ENCODE results near the gene ABCD1.
"Not testable (repeated sequence)": the region's sequence is repeated elsewhere in the genome, so short reads cannot be mapped to it uniquely, and the experiment has no call there.

Gene ABCD1

DNA sequence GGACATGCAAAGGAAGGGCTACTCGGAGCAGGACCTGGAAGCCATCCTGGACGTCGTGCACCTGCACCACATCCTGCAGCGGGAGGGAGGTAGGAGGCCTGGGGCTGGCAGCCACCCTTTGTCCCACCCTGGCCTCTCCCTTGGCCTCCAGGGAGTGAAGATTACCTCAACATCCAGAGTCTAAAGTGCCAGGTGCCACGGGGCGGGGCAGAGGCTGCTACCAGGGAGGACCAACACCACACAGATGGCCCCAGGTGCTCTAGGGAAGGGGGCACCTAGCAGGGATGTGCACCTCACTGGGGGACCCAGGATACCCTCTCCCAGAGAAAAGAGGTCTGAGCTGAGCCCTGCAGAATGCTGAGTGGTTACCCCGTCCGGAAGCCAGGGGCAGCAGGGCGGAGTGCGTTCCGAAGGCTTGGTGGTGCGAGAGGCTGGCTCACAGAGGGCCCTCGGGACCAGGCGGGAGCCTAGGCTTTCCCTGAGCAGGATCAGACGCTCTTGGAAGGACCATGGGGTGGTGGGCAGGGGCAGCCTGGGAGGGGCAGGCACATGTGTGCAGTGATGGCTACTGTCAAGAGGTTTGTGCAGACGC is 16.1 kb downstream of the ABCD1 start:
- no peak for TF ChIP-seq CTCF (IDR thresholded peaks at IDR 0.05; ENCODE audit: insufficient read depth, low read length, poor library complexity, severe bottlenecking)
- H3K36me3 ChIP-seq (ENCODE audit: control insufficient read depth, insufficient read depth, low read length), result no peaks in the 10 kb centered on the region
- H3K4me3 ChIP-seq (replicated peaks; ENCODE audit: low read depth, low read length), result no peak overlapping the region
- no peaks in the 10 kb centered on the region for H3K27me3 ChIP-seq (replicated peaks; ENCODE audit: control insufficient read depth, insufficient read depth, low read length)
- no peak for DNase-seq (ENCODE audit: extremely low read depth, insufficient read length)

GRCh38 chrX:153741446-153741845 is 16.8 kb downstream of the ABCD1 start:
- no peaks in the 10 kb centered on the region for H3K27me3 ChIP-seq (replicated peaks; ENCODE audit: control insufficient read depth, insufficient read depth, low read length)
- H3K36me3 ChIP-seq (ENCODE audit: control insufficient read depth, insufficient read depth, low read length), result no peaks in the 10 kb centered on the region
- TF ChIP-seq CTCF (IDR thresholded peaks at IDR 0.05; ENCODE audit: insufficient read depth, low read length, poor library complexity, severe bottlenecking), result no peak
- H3K4me3 ChIP-seq (replicated peaks; ENCODE audit: low read depth, low read length), result no peak overlapping the region
- DNase-seq (ENCODE audit: extremely low read depth, insufficient read length), result no peak

GRCh38 chrX:153742111-153742510 is 17.5 kb downstream of the ABCD1 start:
- not testable (repeated sequence) for H3K4me3 ChIP-seq (replicated peaks; ENCODE audit: low read depth, low read length)

GRCh38 chrX:153742796-153743467 is 18.3 kb downstream of the ABCD1 start:
- not testable (repeated sequence) for H3K4me3 ChIP-seq (replicated peaks; ENCODE audit: low read depth, low read length); DNase-seq (ENCODE audit: extremely low read depth, insufficient read length); H3K27me3 ChIP-seq (replicated peaks; ENCODE audit: control insufficient read depth, insufficient read depth, low read length); H3K36me3 ChIP-seq (ENCODE audit: control insufficient read depth, insufficient read depth, low read length)

More at GRCh38 chrX:153742111-153742510, 17.5 kb downstream of the ABCD1 start:
- H3K27me3 ChIP-seq (replicated peaks; ENCODE audit: control insufficient read depth, insufficient read depth, low read length); DNase-seq (ENCODE audit: extremely low read depth, insufficient read length); H3K36me3 ChIP-seq (ENCODE audit: control insufficient read depth, insufficient read depth, low read length): not testable (repeated sequence)

DNA sequence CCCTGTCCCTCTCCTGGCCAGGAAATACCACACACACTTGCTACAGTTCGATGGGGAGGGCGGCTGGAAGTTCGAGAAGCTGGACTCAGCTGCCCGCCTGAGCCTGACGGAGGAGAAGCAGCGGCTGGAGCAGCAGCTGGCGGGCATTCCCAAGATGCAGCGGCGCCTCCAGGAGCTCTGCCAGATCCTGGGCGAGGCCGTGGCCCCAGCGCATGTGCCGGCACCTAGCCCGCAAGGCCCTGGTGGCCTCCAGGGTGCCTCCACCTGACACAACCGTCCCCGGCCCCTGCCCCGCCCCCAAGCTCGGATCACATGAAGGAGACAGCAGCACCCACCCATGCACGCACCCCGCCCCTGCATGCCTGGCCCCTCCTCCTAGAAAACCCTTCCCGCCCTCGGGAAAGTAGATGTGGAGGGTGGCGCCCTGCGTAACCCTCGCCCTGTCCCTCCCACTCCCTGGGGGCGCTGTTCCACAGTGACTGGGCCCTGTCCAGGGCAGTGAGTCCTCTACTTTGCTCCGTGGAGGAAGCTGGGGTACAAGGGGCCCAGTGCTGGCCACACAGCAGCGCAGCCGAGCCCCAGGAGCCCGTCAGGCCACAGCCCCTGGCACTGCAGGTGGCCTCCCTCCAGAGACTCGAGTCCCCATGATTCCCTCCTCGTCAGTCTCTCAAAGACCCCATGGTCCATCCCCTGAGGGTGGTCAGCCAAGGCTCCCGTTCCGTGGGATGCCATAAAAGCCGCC is 19.0 kb downstream of the ABCD1 start:
- H3K36me3 ChIP-seq (ENCODE audit: control insufficient read depth, insufficient read depth, low read length); H3K4me3 ChIP-seq (replicated peaks; ENCODE audit: low read depth, low read length); DNase-seq (ENCODE audit: extremely low read depth, insufficient read length); H3K27me3 ChIP-seq (replicated peaks; ENCODE audit: control insufficient read depth, insufficient read depth, low read length): not testable (repeated sequence)

DNA sequence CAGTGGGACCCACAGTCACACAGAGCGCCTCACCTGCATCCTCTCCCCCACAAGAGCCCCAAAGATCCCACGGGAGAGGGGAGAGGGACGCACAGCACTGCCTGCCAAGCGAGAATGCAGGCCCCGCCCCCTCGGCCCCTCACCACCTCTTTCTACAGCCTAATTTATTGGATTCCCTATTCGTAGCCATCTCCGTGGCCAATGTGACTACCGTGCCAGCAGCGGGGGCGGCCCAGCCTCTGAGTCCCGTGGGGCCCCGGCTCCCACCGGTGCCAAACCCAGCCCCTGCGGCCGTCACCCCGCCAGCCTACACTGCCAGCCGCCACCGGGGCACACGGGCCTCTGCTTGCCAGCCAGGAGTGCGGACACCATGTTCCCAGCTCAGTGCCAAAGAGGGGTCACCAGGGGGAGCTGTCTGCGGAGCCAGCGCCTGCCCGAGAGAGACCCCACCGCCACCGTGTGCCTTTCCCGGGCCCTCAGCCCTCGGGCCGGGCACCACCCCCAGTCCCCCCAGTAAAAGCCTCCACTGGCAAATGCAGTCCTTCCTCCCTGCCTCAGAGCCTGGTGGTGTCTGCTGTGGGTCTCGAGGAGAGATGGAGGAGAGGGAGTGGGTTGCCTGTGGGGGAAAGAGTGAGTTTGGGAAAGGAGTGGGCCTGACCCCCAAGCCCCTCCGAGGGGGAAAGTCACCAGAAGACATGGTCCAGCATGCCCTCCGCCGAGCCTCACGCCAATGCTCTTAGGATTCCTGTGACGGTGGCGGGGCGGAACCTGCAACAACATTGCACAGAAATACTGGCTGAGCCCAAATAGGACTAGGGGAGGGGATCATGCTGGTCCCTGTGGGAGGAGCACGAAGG is 19.8 kb downstream of the ABCD1 start:
- H3K4me3 ChIP-seq (replicated peaks; ENCODE audit: low read depth, low read length), result no peak overlapping the region
- DNase-seq (ENCODE audit: extremely low read depth, insufficient read length), result no peak

DNA sequence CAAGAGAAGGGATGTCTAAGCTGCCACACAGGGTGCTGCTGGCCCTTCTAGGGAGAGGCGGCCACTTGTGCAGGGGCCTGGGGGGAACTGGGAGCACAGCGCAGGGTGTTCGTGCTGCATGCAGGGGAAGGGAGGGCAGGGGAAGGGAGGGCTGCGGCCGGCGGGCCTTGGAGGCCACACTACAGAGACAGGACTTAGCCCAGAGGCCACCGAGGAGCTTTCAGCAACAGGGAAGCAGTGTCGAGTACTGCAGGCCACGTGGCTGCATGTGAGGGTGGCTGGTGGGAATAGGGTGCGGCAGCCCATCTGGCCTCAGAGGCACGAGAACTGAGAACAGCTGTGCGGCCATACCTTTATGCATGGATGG is 20.4 kb downstream of the ABCD1 start:
- not testable (repeated sequence) for H3K36me3 ChIP-seq (ENCODE audit: control insufficient read depth, insufficient read depth, low read length); H3K4me3 ChIP-seq (replicated peaks; ENCODE audit: low read depth, low read length); H3K27me3 ChIP-seq (replicated peaks; ENCODE audit: control insufficient read depth, insufficient read depth, low read length); DNase-seq (ENCODE audit: extremely low read depth, insufficient read length)

More for the DNA sequence above, 19.8 kb downstream of the ABCD1 start:
- peak; percentile 18 for TF ChIP-seq CTCF (IDR thresholded peaks at IDR 0.05; ENCODE audit: insufficient read depth, low read length, poor library complexity, severe bottlenecking)
- Histone ChIP-seq H3K36me3 (ENCODE audit: control insufficient read depth, insufficient read depth, low read length) (no peaks in the 10 kb centered on the region), H3K27me3 (replicated peaks; ENCODE audit: control insufficient read depth, insufficient read depth, low read length) (no peaks in the 10 kb centered on the region)
